Endothelial cell (in vitro differentiated cells): ENCODE results near the gene LRSAM1. TPM values are rescaled to one million over a fixed set of nuclear protein-coding genes. Genes with fewer than 3 reads are reported as not detected.

Experiments
- DNase-seq: peaks from one replicate; pipeline ENCODE4 v3.0.0; 2021; ENCODE audit warnings: low spot score
- H3K27ac Mint-ChIP-seq: one replicate; pipeline ENCODE4 v1.8.0; 2021; ENCODE audit warnings: mixed read lengths, inconsistent platforms; ENCODE audit not compliant: unreplicated experiment
- H3K27me3 Mint-ChIP-seq: one replicate; pipeline ENCODE4 v1.8.0; 2021; ENCODE audit warnings: mild to moderate bottlenecking, moderate library complexity, mixed read lengths, inconsistent platforms; ENCODE audit not compliant: unreplicated experiment
- H3K36me3 Mint-ChIP-seq: one replicate; pipeline ENCODE4 v1.8.0; 2021; ENCODE audit warnings: mild to moderate bottlenecking, low read depth, mixed read lengths, inconsistent platforms; ENCODE audit not compliant: unreplicated experiment
- H3K4me1 Mint-ChIP-seq: one replicate; pipeline ENCODE4 v1.8.0; 2021; ENCODE audit warnings: mild to moderate bottlenecking, mixed read lengths, inconsistent platforms; ENCODE audit not compliant: unreplicated experiment
- H3K4me3 Mint-ChIP-seq: one replicate; pipeline ENCODE4 v1.8.0; 2021; ENCODE audit warnings: mild to moderate bottlenecking, mixed read lengths, inconsistent platforms; ENCODE audit not compliant: unreplicated experiment
- H3K9me3 Mint-ChIP-seq: one replicate; pipeline ENCODE4 v1.8.0; 2021; ENCODE audit warnings: mixed read lengths, inconsistent platforms; ENCODE audit not compliant: unreplicated experiment
- total RNA-seq: library from RNA; stranded (reverse); fragmentation: NEBNext Ultra II Directional; extraction: Animal tissue kit (Norgen Biotek cat#: 25700); gene quantifications from one replicate; pipeline ENCODE4 v1.2.1, GENCODE V29; 2021; ENCODE audit not compliant: unreplicated experiment
- TF ChIP-seq, protein P1 (sequence below): fragments of 200-600 bp; sonication (generic); IDR thresholded peaks from one replicate; pipeline ENCODE4 v1.5.0; 2021; ENCODE audit warnings: antibody characterized with exemption; ENCODE audit not compliant: unreplicated experiment

The LRSAM1 gene
- total RNA-seq, 1 donor from 2014 or later: 22.6 TPM

DNA sequence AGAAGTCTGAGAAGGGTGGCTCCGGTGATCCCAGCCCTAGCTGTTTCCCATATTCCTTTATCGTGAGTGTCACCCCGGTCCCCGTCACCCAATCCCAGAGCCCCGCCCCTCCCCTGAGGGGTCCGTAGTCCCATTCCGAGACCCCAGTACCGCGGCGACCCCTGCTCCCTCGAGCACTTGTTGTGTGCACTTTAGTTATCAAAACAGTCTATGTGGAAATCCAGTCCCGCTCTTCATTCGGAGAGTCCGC is 223 bp downstream of the LRSAM1 start:
- no peak for DNase-seq
- no peak overlapping the region for H3K27ac Mint-ChIP-seq
- peaks cover 32% of the 10 kb centered on the region for H3K4me1 Mint-ChIP-seq
- TF ChIP-seq, protein P1, sequence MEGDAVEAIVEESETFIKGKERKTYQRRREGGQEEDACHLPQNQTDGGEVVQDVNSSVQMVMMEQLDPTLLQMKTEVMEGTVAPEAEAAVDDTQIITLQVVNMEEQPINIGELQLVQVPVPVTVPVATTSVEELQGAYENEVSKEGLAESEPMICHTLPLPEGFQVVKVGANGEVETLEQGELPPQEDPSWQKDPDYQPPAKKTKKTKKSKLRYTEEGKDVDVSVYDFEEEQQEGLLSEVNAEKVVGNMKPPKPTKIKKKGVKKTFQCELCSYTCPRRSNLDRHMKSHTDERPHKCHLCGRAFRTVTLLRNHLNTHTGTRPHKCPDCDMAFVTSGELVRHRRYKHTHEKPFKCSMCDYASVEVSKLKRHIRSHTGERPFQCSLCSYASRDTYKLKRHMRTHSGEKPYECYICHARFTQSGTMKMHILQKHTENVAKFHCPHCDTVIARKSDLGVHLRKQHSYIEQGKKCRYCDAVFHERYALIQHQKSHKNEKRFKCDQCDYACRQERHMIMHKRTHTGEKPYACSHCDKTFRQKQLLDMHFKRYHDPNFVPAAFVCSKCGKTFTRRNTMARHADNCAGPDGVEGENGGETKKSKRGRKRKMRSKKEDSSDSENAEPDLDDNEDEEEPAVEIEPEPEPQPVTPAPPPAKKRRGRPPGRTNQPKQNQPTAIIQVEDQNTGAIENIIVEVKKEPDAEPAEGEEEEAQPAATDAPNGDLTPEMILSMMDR: no peak
- H3K9me3 Mint-ChIP-seq: no peaks in the 10 kb centered on the region
- H3K27me3 Mint-ChIP-seq: peaks cover 13% of the 10 kb centered on the region
- H3K36me3 Mint-ChIP-seq: peaks cover 25% of the 10 kb centered on the region
- H3K4me3 Mint-ChIP-seq: peak overlapping the region; percentile 97

DNA sequence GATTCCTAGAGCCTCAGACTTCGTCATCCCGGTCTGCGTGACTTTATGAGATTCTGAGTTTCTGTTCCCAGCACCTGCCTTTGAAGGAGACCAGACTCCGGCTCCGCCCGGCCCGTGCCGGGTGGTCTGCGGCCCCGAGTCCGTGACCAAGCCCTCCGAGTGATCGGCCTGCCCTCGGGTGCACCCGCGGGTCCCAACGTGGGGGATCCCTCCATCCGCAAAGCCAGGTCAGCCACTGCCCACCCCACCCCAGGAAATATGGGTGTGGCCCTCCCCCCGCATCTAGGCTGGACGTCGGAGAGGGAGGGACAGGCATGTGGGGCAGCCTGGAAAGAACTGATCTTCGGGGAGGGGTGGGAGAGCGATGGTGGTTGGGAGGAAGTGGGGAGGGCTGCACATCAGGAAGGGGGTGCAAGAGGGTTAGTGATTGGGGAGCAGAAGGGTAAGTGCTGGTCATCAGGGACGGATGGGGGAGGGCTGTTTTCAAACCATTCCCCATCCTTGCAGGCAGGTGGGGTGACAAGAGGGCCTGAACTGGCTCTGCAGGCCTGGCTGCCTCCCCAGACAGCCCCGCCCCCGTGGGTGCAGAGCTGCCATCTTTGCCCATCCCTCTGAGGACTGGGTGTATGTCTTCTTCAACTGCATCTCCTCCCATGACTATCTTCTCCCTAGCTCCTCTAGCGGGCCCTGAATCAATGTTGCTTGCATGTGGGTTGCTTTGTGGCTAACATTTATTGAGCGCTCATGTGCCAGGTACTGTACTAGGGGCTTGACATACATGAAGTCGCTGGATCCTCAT is 747 bp downstream of the LRSAM1 start:
- H3K4me3 Mint-ChIP-seq: peak overlapping the region; percentile 97
- H3K9me3 Mint-ChIP-seq: no peaks in the 10 kb centered on the region
- peaks cover 13% of the 10 kb centered on the region for H3K27me3 Mint-ChIP-seq
- peaks cover 27% of the 10 kb centered on the region for H3K36me3 Mint-ChIP-seq
- TF ChIP-seq, protein P1: no peak
- peak overlapping the region; percentile 68 for H3K27ac Mint-ChIP-seq
- peaks cover 32% of the 10 kb centered on the region for H3K4me1 Mint-ChIP-seq
- DNase-seq: peak; percentile 24

DNA sequence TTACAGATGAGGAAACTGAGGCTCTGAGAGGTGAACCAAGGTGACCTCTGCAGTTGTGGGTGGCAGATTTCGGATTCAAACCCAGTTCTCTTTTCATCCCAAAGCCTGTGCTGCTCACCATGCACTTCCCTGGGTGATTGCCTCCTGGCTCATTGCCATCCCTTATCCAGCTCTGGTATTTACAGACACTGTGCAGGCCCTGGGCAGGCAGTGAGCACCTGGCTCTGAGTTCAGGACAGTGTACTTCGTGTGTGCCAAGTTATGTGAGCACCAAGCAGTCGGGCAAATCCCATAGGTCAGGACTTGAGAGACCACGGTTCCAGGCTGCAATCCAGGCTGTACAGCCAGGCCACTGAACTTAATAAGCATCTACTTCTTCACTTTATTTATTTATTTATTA is 1.4 kb downstream of the LRSAM1 start:
- H3K27me3 Mint-ChIP-seq: peaks cover 13% of the 10 kb centered on the region
- TF ChIP-seq, protein P1: no peak
- no peak for DNase-seq
- H3K4me3 Mint-ChIP-seq: peak overlapping the region; percentile 73
- peaks cover 29% of the 10 kb centered on the region for H3K36me3 Mint-ChIP-seq
- no peaks in the 10 kb centered on the region for H3K9me3 Mint-ChIP-seq
- no peak overlapping the region for H3K27ac Mint-ChIP-seq
- H3K4me1 Mint-ChIP-seq: peaks cover 32% of the 10 kb centered on the region

DNA sequence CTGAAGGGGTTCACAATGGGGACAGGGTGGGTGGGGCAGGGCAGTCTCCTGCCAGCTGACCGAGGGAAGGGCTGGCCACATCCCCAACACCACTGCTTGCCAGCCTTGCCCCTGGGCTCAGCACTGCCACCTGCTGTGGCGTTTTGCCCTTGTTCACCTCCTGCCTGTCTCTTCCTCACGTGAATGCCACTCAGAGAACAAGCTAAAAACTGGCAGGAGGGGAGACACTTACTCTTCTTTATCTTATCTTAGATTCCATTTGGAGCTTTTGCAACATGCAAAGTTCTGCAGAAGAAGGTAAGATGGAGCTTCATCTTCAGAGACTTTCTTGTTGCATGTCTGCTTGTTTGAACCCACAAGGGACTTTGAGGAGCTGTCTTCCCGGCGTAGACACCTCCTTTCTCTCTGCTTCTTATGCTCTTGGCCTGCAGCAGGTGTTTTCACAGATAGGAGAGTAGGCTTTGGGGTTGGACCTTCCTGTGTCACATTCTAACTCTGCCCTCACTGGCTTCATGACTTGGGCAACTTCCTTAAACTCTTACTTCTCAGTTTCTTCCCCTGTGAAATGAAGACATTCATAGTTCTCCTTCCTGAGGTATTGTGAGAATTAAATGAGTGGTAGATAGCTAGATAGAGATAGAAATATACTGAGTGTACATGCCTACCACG is 4.1 kb downstream of the LRSAM1 start:
- H3K4me1 Mint-ChIP-seq: peaks cover 16% of the 10 kb centered on the region
- TF ChIP-seq, protein P1: no peak
- H3K4me3 Mint-ChIP-seq: peak overlapping the region; percentile 23
- H3K9me3 Mint-ChIP-seq: no peaks in the 10 kb centered on the region
- H3K36me3 Mint-ChIP-seq: peaks cover 21% of the 10 kb centered on the region
- DNase-seq: peak; percentile 22
- no peak overlapping the region for H3K27ac Mint-ChIP-seq
- H3K27me3 Mint-ChIP-seq: peaks cover 8% of the 10 kb centered on the region
